ENCODE data around the gene DGKZ.
"Not testable (repeated sequence)": the region's sequence is repeated elsewhere in the genome, so short reads cannot be mapped to it uniquely, and the experiment has no call there.

DGKZ gene

GRCh38 chr11:46369458-46370152, 22.3 kb downstream of the DGKZ start:
- Histone ChIP-seq H2AFZ (ENCODE audit: low read depth, low read length, severe bottlenecking) (no peak overlapping the region), H3F3A (ENCODE audit: insufficient read depth) (no peaks in the 10 kb centered on the region), H3K9me2 (replicated peaks; ENCODE audit: insufficient read depth, low read length) (no peaks in the 10 kb centered on the region), H3K79me2 (ENCODE audit: insufficient read depth, low read length) (no peaks in the 10 kb centered on the region), H3K9ac (ENCODE audit: low read length) (no peak overlapping the region), H3K4me3 (ENCODE audit: insufficient read depth, low read length, poor library complexity, severe bottlenecking) (no peak overlapping the region), H3K27me3 (ENCODE audit: low read length) (no peaks in the 10 kb centered on the region), H4K20me1 (ENCODE audit: low read depth, low read length) (no peaks in the 10 kb centered on the region), H3K36me3 (ENCODE audit: low read length) (no peaks in the 10 kb centered on the region), H3K4me2 (ENCODE audit: low read depth, low read length, poor library complexity, severe bottlenecking) (no peak overlapping the region), H3K9me3 (ENCODE audit: insufficient read depth, low read length) (no peaks in the 10 kb centered on the region), H3K27ac (ENCODE audit: low read depth, low read length) (no peak overlapping the region)
- TF ChIP-seq, protein P1, sequence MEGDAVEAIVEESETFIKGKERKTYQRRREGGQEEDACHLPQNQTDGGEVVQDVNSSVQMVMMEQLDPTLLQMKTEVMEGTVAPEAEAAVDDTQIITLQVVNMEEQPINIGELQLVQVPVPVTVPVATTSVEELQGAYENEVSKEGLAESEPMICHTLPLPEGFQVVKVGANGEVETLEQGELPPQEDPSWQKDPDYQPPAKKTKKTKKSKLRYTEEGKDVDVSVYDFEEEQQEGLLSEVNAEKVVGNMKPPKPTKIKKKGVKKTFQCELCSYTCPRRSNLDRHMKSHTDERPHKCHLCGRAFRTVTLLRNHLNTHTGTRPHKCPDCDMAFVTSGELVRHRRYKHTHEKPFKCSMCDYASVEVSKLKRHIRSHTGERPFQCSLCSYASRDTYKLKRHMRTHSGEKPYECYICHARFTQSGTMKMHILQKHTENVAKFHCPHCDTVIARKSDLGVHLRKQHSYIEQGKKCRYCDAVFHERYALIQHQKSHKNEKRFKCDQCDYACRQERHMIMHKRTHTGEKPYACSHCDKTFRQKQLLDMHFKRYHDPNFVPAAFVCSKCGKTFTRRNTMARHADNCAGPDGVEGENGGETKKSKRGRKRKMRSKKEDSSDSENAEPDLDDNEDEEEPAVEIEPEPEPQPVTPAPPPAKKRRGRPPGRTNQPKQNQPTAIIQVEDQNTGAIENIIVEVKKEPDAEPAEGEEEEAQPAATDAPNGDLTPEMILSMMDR (IDR thresholded peaks at IDR 0.05; ENCODE audit: insufficient read depth, low read length, poor library complexity, severe bottlenecking) = peak; percentile 54
- TF ChIP-seq EZH2phosphoT487 (conservative IDR thresholded peaks at IDR 0.05; ENCODE audit: low read length) = no peak

- TF ChIP-seq, protein P1 (IDR thresholded peaks at IDR 0.05; ENCODE audit: insufficient read depth, low read length, poor library complexity, severe bottlenecking) = no peak
- TF ChIP-seq EZH2phosphoT487 (conservative IDR thresholded peaks at IDR 0.05; ENCODE audit: low read length) = no peak
- Histone ChIP-seq H3K79me2 (ENCODE audit: insufficient read depth, low read length) (no peaks in the 10 kb centered on the region), H3K27ac (ENCODE audit: low read depth, low read length) (no peak overlapping the region), H3K4me2 (ENCODE audit: low read depth, low read length, poor library complexity, severe bottlenecking) (no peak overlapping the region), H2AFZ (ENCODE audit: low read depth, low read length, severe bottlenecking) (no peak overlapping the region), H3F3A (ENCODE audit: insufficient read depth) (no peaks in the 10 kb centered on the region), H3K9me3 (ENCODE audit: insufficient read depth, low read length) (no peaks in the 10 kb centered on the region), H3K9me2 (replicated peaks; ENCODE audit: insufficient read depth, low read length) (no peaks in the 10 kb centered on the region), H3K27me3 (ENCODE audit: low read length) (no peaks in the 10 kb centered on the region), H3K9ac (ENCODE audit: low read length) (no peak overlapping the region), H3K36me3 (ENCODE audit: low read length) (no peaks in the 10 kb centered on the region), H3K4me3 (ENCODE audit: insufficient read depth, low read length, poor library complexity, severe bottlenecking) (no peak overlapping the region), H4K20me1 (ENCODE audit: low read depth, low read length) (no peaks in the 10 kb centered on the region)
These were observed 23.0 kb downstream of the DGKZ start for GRCh38 chr11:46370253-46370652.

DNA sequence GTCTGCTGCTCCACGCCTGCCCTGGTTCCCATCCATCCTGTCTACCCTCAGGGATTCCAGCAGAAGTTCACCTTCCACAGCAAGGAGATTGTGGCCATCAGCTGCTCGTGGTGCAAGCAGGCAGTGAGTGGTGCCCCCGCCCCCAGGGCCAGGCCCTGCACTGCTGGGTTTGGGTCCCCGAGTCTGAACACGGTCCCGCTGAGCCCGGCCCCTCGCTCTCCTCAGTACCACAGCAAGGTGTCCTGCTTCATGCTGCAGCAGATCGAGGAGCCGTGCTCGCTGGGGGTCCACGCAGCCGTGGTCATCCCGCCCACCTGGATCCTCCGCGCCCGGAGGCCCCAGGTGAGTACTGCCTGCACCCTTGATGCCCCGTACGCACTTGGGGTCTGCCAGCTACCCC, 24.0 kb downstream of the DGKZ start:
- H3K9me3 ChIP-seq (ENCODE audit: insufficient read depth, low read length); H3K4me2 ChIP-seq (ENCODE audit: low read depth, low read length, poor library complexity, severe bottlenecking); H2AFZ ChIP-seq (ENCODE audit: low read depth, low read length, severe bottlenecking); H3K36me3 ChIP-seq (ENCODE audit: low read length); H3F3A ChIP-seq (ENCODE audit: insufficient read depth); H3K9me2 ChIP-seq (replicated peaks; ENCODE audit: insufficient read depth, low read length); H4K20me1 ChIP-seq (ENCODE audit: low read depth, low read length); H3K9ac ChIP-seq (ENCODE audit: low read length); H3K27ac ChIP-seq (ENCODE audit: low read depth, low read length); H3K27me3 ChIP-seq (ENCODE audit: low read length); H3K79me2 ChIP-seq (ENCODE audit: insufficient read depth, low read length); H3K4me3 ChIP-seq (ENCODE audit: insufficient read depth, low read length, poor library complexity, severe bottlenecking): not testable (repeated sequence)

DNA sequence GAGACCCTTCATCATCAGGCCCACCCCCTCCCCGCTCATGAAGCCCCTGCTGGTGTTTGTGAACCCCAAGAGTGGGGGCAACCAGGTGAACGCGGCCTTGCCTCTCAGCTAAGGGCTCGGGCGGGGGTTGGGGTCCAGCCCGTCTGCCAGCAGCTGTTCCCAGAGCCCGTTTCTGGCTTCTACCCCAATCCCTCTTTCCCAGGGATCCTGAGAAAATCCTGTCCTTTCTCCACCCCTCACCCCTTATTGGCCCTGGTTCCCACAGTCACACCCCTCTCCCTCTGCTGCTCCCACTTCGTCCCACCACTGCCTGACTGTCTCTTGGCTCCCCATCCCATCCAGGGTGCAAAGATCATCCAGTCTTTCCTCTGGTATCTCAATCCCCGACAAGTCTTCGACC, 24.8 kb downstream of the DGKZ start:
- Histone ChIP-seq H4K20me1 (ENCODE audit: low read depth, low read length) (no peaks in the 10 kb centered on the region), H3K27ac (ENCODE audit: low read depth, low read length) (no peak overlapping the region), H3K79me2 (ENCODE audit: insufficient read depth, low read length) (no peaks in the 10 kb centered on the region), H3K27me3 (ENCODE audit: low read length) (no peaks in the 10 kb centered on the region), H3K9ac (ENCODE audit: low read length) (no peak overlapping the region), H3K4me2 (ENCODE audit: low read depth, low read length, poor library complexity, severe bottlenecking) (no peak overlapping the region), H3K4me3 (ENCODE audit: insufficient read depth, low read length, poor library complexity, severe bottlenecking) (no peak overlapping the region), H3K9me2 (replicated peaks; ENCODE audit: insufficient read depth, low read length) (no peaks in the 10 kb centered on the region), H3F3A (ENCODE audit: insufficient read depth) (no peaks in the 10 kb centered on the region), H2AFZ (ENCODE audit: low read depth, low read length, severe bottlenecking) (no peak overlapping the region), H3K9me3 (ENCODE audit: insufficient read depth, low read length) (no peaks in the 10 kb centered on the region), H3K36me3 (ENCODE audit: low read length) (no peaks in the 10 kb centered on the region)
- TF ChIP-seq, protein P1 (IDR thresholded peaks at IDR 0.05; ENCODE audit: insufficient read depth, low read length, poor library complexity, severe bottlenecking) = no peak
- no peak for TF ChIP-seq EZH2phosphoT487 (conservative IDR thresholded peaks at IDR 0.05; ENCODE audit: low read length)

DNA sequence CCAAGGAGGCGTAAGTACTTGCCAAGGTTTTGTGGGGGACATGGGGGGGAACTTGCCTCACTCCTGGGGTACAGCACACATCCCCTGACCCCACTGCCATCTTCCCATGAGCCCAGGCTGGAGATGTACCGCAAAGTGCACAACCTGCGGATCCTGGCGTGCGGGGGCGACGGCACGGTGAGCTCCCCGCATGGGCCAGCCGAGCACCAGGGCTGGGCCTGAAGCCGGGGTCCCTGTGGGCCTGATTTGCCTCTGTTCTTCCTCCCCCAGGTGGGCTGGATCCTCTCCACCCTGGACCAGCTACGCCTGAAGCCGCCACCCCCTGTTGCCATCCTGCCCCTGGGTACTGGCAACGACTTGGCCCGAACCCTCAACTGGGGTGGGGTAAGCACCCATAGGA, 25.2 kb downstream of the DGKZ start:
- not testable (repeated sequence) for H3K27me3 ChIP-seq (ENCODE audit: low read length); H3K4me3 ChIP-seq (ENCODE audit: insufficient read depth, low read length, poor library complexity, severe bottlenecking); H3K36me3 ChIP-seq (ENCODE audit: low read length); H3K9me2 ChIP-seq (replicated peaks; ENCODE audit: insufficient read depth, low read length); H3F3A ChIP-seq (ENCODE audit: insufficient read depth); H3K27ac ChIP-seq (ENCODE audit: low read depth, low read length); H3K9me3 ChIP-seq (ENCODE audit: insufficient read depth, low read length); H3K4me2 ChIP-seq (ENCODE audit: low read depth, low read length, poor library complexity, severe bottlenecking); H3K9ac ChIP-seq (ENCODE audit: low read length); H2AFZ ChIP-seq (ENCODE audit: low read depth, low read length, severe bottlenecking); H3K79me2 ChIP-seq (ENCODE audit: insufficient read depth, low read length); H4K20me1 ChIP-seq (ENCODE audit: low read depth, low read length)
